Ishikawa (cell line): ENCODE data around the gene ARMC8.

Experiments used
- CEBPB ChIP-seq: IDR thresholded peaks from 2 replicates; pipeline ENCODE4 v1.6.1; 2012
- CREB1 ChIP-seq: IDR thresholded peaks from 2 replicates; pipeline ENCODE4 v1.6.1; 2012; ENCODE audit warnings: low read depth
- EGR1 ChIP-seq: IDR thresholded peaks from 2 replicates; pipeline ENCODE4 v1.6.1; 2012
- EP300 ChIP-seq: IDR thresholded peaks from 2 replicates; pipeline ENCODE4 v1.6.1; 2012; ENCODE audit warnings: borderline replicate concordance
- FOXM1 ChIP-seq: IDR thresholded peaks from 2 replicates; pipeline ENCODE4 v1.6.1; 2012; ENCODE audit warnings: low read depth, borderline replicate concordance
- MAX ChIP-seq: IDR thresholded peaks from 2 replicates; pipeline ENCODE4 v1.6.1; 2012
- NFIC ChIP-seq: IDR thresholded peaks from 2 replicates; pipeline ENCODE4 v1.6.1; 2012
- RAD21 ChIP-seq: IDR thresholded peaks from 2 replicates; pipeline ENCODE4 v1.6.1; 2012; ENCODE audit warnings: low read depth
- REST ChIP-seq: IDR thresholded peaks from 2 replicates; pipeline ENCODE4 v1.6.1; 2012; ENCODE audit warnings: low read depth, mild to moderate bottlenecking
- TAF1 ChIP-seq: IDR thresholded peaks from 2 replicates; pipeline ENCODE4 v1.6.1; 2012; ENCODE audit warnings: low read depth, mild to moderate bottlenecking
- TCF12 ChIP-seq: IDR thresholded peaks from 2 replicates; pipeline ENCODE4 v1.6.1; 2012; ENCODE audit warnings: low read depth
- TEAD4 ChIP-seq: IDR thresholded peaks from 2 replicates; pipeline ENCODE4 v1.6.1; 2012
- USF1 ChIP-seq: IDR thresholded peaks from 2 replicates; pipeline ENCODE4 v1.6.1; 2012
- YY1 ChIP-seq: IDR thresholded peaks from 2 replicates; pipeline ENCODE4 v1.6.1; 2012; ENCODE audit warnings: low read depth
- ZBTB7A ChIP-seq: IDR thresholded peaks from 2 replicates; pipeline ENCODE4 v1.6.1; 2012; ENCODE audit warnings: low read depth

Gene ARMC8

GRCh38 chr3:138154534-138154933 lies 32.6 kb upstream of the ARMC8 start:
- TF ChIP-seq ZBTB7A: no peak
- no peak for TF ChIP-seq USF1
- TF ChIP-seq REST: no peak
- TF ChIP-seq FOXM1: no peak
- no peak for TF ChIP-seq RAD21
- no peak for TF ChIP-seq CEBPB
- no peak for TF ChIP-seq MAX
- TF ChIP-seq TCF12: no peak
- no peak for TF ChIP-seq YY1
- no peak for TF ChIP-seq EP300
- no peak for TF ChIP-seq EGR1

GRCh38 chr3:138157743-138158142 lies 29.4 kb upstream of the ARMC8 start:
- TF ChIP-seq TAF1: no peak
- TF ChIP-seq REST: no peak
- no peak for TF ChIP-seq TEAD4
- TF ChIP-seq ZBTB7A: no peak
- TF ChIP-seq EP300: no peak
- TF ChIP-seq NFIC: no peak
- TF ChIP-seq RAD21: no peak
- no peak for TF ChIP-seq EGR1
- TF ChIP-seq MAX: no peak
- no peak for TF ChIP-seq YY1

- TF ChIP-seq TCF12 (no peak), REST (no peak), CEBPB (no peak), TAF1 (no peak), ZBTB7A (no peak), MAX (no peak), CREB1 (no peak), EGR1 (no peak), YY1 (no peak), NFIC (no peak), RAD21 (no peak), TEAD4 (no peak), USF1 (no peak), EP300 (no peak)
These were observed 22.0 kb upstream of the ARMC8 start for GRCh38 chr3:138165061-138165460.

- TF ChIP-seq YY1 (no peak), EP300 (no peak), FOXM1 (no peak), TEAD4 (no peak), CREB1 (no peak), ZBTB7A (no peak), NFIC (no peak), TAF1 (no peak), EGR1 (no peak), USF1 (no peak), RAD21 (no peak), REST (no peak), CEBPB (no peak), TCF12 (no peak), MAX (no peak)
These were observed 14.5 kb upstream of the ARMC8 start for GRCh38 chr3:138172625-138173024.
